Astrocyte (in vitro differentiated cells and primary cell): ENCODE data around the gene FGFR3. TPM values are rescaled to one million over a fixed set of nuclear protein-coding genes. Genes with fewer than 3 reads are reported as not detected.

Experiments used
- DNase-seq: peaks from one replicate; pipeline ENCODE4 v3.0.0-alpha.2; 2010; ENCODE audit warnings: low read depth
- FAIRE-seq: peaks from 2 replicates; lab custom pipeline; 2011; peaks lifted over from hg19 to GRCh38; lab: Jason Lieb, UNC
- H2AFZ ChIP-seq: 2 replicates; pipeline ENCODE4 v1.6.0; 2012; ENCODE audit warnings: low read depth, low read length, inconsistent platforms
- H3K27ac ChIP-seq: 2 replicates; pipeline ENCODE4 v1.5.1; 2011; ENCODE audit warnings: low read depth, low read length, inconsistent platforms
- H3K27me3 ChIP-seq: 2 replicates; pipeline ENCODE4 v1.6.0; 2011; ENCODE audit warnings: low read length, inconsistent platforms; ENCODE audit not compliant: insufficient read depth
- H3K36me3 ChIP-seq: 2 replicates; pipeline ENCODE4 v1.5.1; 2011; ENCODE audit warnings: low read length, inconsistent platforms; ENCODE audit not compliant: insufficient read depth
- H3K4me1 ChIP-seq: 2 replicates; pipeline ENCODE4 v1.5.1; 2011; ENCODE audit warnings: low read length, inconsistent platforms; ENCODE audit not compliant: insufficient read depth
- H3K4me2 ChIP-seq: 2 replicates; pipeline ENCODE4 v1.6.0; 2012; ENCODE audit warnings: low read length, inconsistent platforms
- H3K4me3 ChIP-seq: 2 replicates; pipeline ENCODE4 v1.5.1; 2011; ENCODE audit warnings: low read depth, mild to moderate bottlenecking, low read length, inconsistent platforms; ENCODE audit not compliant: insufficient read depth
- H3K79me2 ChIP-seq: 2 replicates; pipeline ENCODE4 v1.6.0; 2012; ENCODE audit warnings: mild to moderate bottlenecking, low read length, inconsistent platforms; ENCODE audit not compliant: insufficient read depth
- H3K9ac ChIP-seq: 2 replicates; pipeline ENCODE4 v1.6.0; 2012; ENCODE audit warnings: mild to moderate bottlenecking, low read length, inconsistent platforms
- H3K9me3 ChIP-seq: 2 replicates; pipeline ENCODE4 v1.5.1; 2012; ENCODE audit warnings: low read depth, mild to moderate bottlenecking, low read length, inconsistent platforms; ENCODE audit not compliant: insufficient read depth
- H4K20me1 ChIP-seq: 2 replicates; pipeline ENCODE4 v1.6.0; 2012; ENCODE audit warnings: low read length, inconsistent platforms; ENCODE audit not compliant: insufficient read depth
- H3K27ac Mint-ChIP-seq: one replicate; pipeline ENCODE4 v1.8.0; 2021; ENCODE audit warnings: mild to moderate bottlenecking, mixed read lengths; ENCODE audit not compliant: unreplicated experiment
- H3K27me3 Mint-ChIP-seq: one replicate; pipeline ENCODE4 v1.8.0; 2021; ENCODE audit warnings: low read depth, mixed read lengths; ENCODE audit not compliant: unreplicated experiment
- H3K36me3 Mint-ChIP-seq: one replicate; pipeline ENCODE4 v1.8.0; 2021; ENCODE audit warnings: low read depth, mixed read lengths; ENCODE audit not compliant: unreplicated experiment
- H3K4me1 Mint-ChIP-seq: one replicate; pipeline ENCODE4 v1.8.0; 2021; ENCODE audit warnings: low read depth, mixed read lengths; ENCODE audit not compliant: unreplicated experiment
- H3K4me3 Mint-ChIP-seq: one replicate; pipeline ENCODE4 v1.8.0; 2021; ENCODE audit warnings: mild to moderate bottlenecking, moderate library complexity, mixed read lengths; ENCODE audit not compliant: unreplicated experiment
- H3K9me3 Mint-ChIP-seq: one replicate; pipeline ENCODE4 v1.8.0; 2021; ENCODE audit warnings: mild to moderate bottlenecking, mixed read lengths; ENCODE audit not compliant: unreplicated experiment
- CTCF ChIP-seq: IDR thresholded peaks from 2 replicates; pipeline ENCODE4 v1.5.1; 2011; ENCODE audit warnings: low read depth, mild to moderate bottlenecking, inconsistent platforms, low read length, moderate library complexity; ENCODE audit not compliant: insufficient read depth
- EZH2 ChIP-seq: IDR thresholded peaks from 2 replicates; pipeline ENCODE4 v1.6.1; 2012; ENCODE audit warnings: mild to moderate bottlenecking, low read length, inconsistent platforms; ENCODE audit not compliant: insufficient read depth
- total RNA-seq: library from RNA; stranded (reverse); gene quantifications from 2 replicates; pipeline ENCODE4 v1.2.1, GENCODE V29; 2021

The FGFR3 gene
- total RNA-seq, 1 donor from 2014 or later: 3.9 TPM

- H3K27me3 ChIP-seq: no peaks in the 10 kb centered on the region
- no peak overlapping the region for H2AFZ ChIP-seq
- H3K4me1 ChIP-seq: no peaks in the 10 kb centered on the region
- H3K9ac ChIP-seq: no peak overlapping the region
- H3K9me3 ChIP-seq: no peaks in the 10 kb centered on the region
- DNase-seq (no peak), FAIRE-seq (no peak)
- no peaks in the 10 kb centered on the region for H3K4me1 Mint-ChIP-seq
- TF ChIP-seq CTCF (no peak), EZH2 (no peak)
- H3K27ac ChIP-seq: no peak overlapping the region
- no peak overlapping the region for H3K4me3 ChIP-seq
- H3K79me2 ChIP-seq: no peaks in the 10 kb centered on the region
- H4K20me1 ChIP-seq: peaks cover 6% of the 10 kb centered on the region
- no peak overlapping the region for H3K27ac Mint-ChIP-seq
- H3K36me3 ChIP-seq: peaks cover 26% of the 10 kb centered on the region
- no peak overlapping the region for H3K4me2 ChIP-seq
- H3K27me3 Mint-ChIP-seq: no peaks in the 10 kb centered on the region
- peaks cover 13% of the 10 kb centered on the region for H3K36me3 Mint-ChIP-seq
- H3K9me3 Mint-ChIP-seq: no peaks in the 10 kb centered on the region
- no peak overlapping the region for H3K4me3 Mint-ChIP-seq
These were observed 23.1 kb downstream of the FGFR3 start for GRCh38 chr4:1815997-1816860.

GRCh38 chr4:1819284-1819683 is 26.2 kb downstream of the FGFR3 start:
- Histone ChIP-seq H3K27ac (no peak overlapping the region), H3K9ac (no peak overlapping the region), H3K4me2 (no peak overlapping the region), H3K36me3 (peaks cover 25% of the 10 kb centered on the region), H3K4me3 (no peak overlapping the region), H2AFZ (no peak overlapping the region), H3K27me3 (no peaks in the 10 kb centered on the region), H4K20me1 (no peaks in the 10 kb centered on the region), H3K9me3 (no peaks in the 10 kb centered on the region), H3K4me1 (no peaks in the 10 kb centered on the region), H3K79me2 (no peaks in the 10 kb centered on the region)
- Mint-ChIP-seq H3K4me3 (no peak overlapping the region), H3K27ac (no peak overlapping the region), H3K4me1 (no peaks in the 10 kb centered on the region), H3K9me3 (no peaks in the 10 kb centered on the region), H3K36me3 (peaks cover 16% of the 10 kb centered on the region), H3K27me3 (no peaks in the 10 kb centered on the region)
- TF ChIP-seq CTCF (no peak), EZH2 (no peak)
- FAIRE-seq: no peak
- no peak for DNase-seq

- Histone ChIP-seq H3K27me3 (no peaks in the 10 kb centered on the region), H4K20me1 (no peaks in the 10 kb centered on the region), H2AFZ (no peak overlapping the region), H3K4me3 (no peak overlapping the region), H3K9me3 (no peaks in the 10 kb centered on the region), H3K36me3 (peaks cover 26% of the 10 kb centered on the region), H3K9ac (no peak overlapping the region), H3K4me2 (no peak overlapping the region), H3K79me2 (no peaks in the 10 kb centered on the region), H3K27ac (no peak overlapping the region), H3K4me1 (no peaks in the 10 kb centered on the region)
- H3K36me3 Mint-ChIP-seq: peaks cover 16% of the 10 kb centered on the region
- FAIRE-seq (no peak), DNase-seq (no peak)
- H3K27me3 Mint-ChIP-seq: no peaks in the 10 kb centered on the region
- TF ChIP-seq EZH2: no peak
- TF ChIP-seq CTCF: no peak
- no peaks in the 10 kb centered on the region for H3K4me1 Mint-ChIP-seq
- H3K9me3 Mint-ChIP-seq: no peaks in the 10 kb centered on the region
- no peak overlapping the region for H3K4me3 Mint-ChIP-seq
- H3K27ac Mint-ChIP-seq: no peak overlapping the region
These were observed 26.7 kb downstream of the FGFR3 start for GRCh38 chr4:1819816-1820215.
